Right renal pelvis (tissue), 4 donors: Measurements from ENCODE around the gene ZNF224. TPM values are rescaled to one million over a fixed set of nuclear protein-coding genes. Genes with fewer than 3 reads are reported as not detected.

Experiments
- DNase-seq, 4 donors: peaks; one replicate each; pipeline ENCODE4 v3.0.0-alpha.2; 2013; ENCODE audit warnings: low read depth in 4 of 4, low spot score in 3 of 4, missing footprints in 1 of 4
- polyA plus RNA-seq, 4 donors: library from polyadenylated mRNA; unstranded; fragments of 120-200 nt; gene quantifications; one replicate each; pipeline ENCODE4 v1.2.1, GENCODE V29; 2013; ENCODE audit not compliant: insufficient read length in 4 of 4

ZNF224 gene
- 10 to 100 TPM; 23.4 to 37.9 (median 27.1) TPM for polyA plus RNA-seq

DNA sequence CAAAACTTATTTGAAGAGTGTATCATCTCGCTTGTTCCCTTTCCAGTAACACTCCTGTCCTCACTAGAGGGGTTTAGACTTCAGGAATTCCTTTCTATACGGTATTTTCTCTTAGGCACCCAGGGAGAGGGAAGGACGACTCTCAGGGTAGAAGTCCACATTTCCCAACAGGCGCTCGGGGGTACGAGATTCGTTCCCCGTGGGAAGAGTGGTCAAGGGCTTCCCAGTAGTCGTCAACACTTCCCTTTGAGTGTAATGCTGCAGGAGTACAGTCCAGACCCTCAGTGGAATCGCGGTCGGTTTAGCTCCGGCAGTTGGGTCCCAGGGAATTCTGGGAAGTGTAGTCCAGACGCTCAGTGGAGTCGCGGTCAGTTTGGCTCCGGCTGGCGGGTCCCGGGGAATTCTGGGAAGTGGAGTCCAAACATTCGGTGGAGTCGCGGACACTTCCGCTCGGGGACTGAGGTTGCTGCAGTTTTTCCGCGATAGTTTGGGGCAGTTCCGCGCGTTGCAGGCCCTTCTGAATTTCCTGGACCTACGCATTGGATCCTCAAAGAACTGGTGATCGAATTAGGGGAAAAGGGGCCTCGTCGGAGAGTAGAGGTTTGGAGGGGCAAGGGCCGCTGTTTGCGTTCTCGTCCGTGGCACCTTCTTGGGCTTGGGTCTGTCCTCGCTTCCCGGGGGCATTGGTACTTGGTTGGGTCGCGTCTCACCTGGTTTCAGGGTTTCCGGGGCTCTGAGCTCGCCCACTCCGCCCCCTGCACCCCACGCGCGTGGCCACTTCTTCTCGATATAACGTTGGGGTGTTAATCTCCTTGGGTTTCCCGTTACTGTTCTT is at the start of gene ZNF224:
ZNF224 (plus strand) TSS at position 431 of the 835 bp plus-strand sequence. CDS start 3,513 bp downstream, outside the sequence.
- peak; percentile 88 to 94 (median 90) for DNase-seq

- peak in 1 of 4 donors; percentile 23 for DNase-seq
These were observed 43.2 kb upstream of the ZNF224 start for GRCh38 chr19:44050740-44051649.

DNA sequence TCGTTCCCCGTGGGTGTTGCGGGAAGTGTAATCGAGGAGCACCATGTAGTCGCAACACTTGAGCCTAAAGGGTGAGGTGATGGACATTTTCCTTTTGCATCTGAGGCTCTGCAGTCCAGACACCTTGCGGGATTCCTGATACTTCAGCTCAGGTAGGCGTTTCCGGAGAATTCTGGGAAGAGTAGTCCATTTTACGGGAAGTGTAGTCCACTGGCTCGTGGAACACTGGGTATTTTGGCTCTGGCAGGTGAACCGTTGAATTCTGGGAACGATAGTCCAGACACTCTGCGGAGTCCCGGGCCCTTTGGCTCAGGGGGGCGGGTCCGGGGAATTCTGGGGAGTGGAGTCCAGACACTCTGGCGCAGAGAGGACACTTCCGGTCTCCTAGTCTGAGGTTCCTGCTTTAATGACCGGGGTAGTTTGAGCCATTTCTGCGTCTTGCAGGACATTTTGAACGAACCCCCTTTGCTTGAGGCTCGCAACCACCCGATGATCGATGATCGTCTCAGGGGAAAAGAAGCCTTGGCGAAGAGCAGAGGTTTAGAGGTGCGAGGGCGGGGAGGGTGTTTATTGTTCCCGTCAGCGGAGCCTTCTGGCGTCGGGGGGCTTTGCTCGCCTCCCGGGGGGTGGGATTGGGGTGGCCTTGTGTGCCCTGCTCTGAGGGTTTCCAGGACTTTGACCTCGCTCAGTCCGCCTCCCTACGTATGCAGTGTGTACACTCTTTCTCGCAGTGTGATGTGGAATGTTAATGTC is 42.3 kb upstream of the ZNF224 start, which contains the start of gene ZNF223:
ZNF223 (plus strand) TSS at position 387 of the 753 bp plus-strand sequence. CDS start 3,141 bp downstream, outside the sequence.
- DNase-seq: peak; percentile 79 to 95 (median 93)

- DNase-seq: no peak
These were observed 38.3 kb upstream of the ZNF224 start for GRCh38 chr19:44055870-44056269.

DNA sequence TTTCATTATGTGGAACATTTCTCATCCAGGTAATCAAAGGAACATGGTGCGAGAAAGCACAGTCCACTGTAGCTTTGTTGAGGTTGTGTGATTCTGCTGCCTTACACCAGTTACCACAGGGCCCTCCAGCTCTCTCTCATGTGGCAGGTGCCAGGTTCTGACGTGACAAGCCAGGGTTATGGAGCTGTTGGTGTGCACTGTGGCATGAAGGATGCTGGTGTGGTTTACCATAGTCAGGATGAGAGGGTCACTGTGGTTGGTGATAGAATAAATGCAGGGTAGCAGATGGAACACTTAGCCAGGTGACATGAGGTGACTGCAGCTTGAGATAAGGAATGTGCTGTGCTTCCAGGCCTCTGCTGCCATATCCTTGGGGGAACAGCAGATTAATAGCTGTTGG is 34.9 kb upstream of the ZNF224 start:
- no peak for DNase-seq

- no peak for DNase-seq
These were observed 33.1 kb upstream of the ZNF224 start for GRCh38 chr19:44061038-44061437.

DNA sequence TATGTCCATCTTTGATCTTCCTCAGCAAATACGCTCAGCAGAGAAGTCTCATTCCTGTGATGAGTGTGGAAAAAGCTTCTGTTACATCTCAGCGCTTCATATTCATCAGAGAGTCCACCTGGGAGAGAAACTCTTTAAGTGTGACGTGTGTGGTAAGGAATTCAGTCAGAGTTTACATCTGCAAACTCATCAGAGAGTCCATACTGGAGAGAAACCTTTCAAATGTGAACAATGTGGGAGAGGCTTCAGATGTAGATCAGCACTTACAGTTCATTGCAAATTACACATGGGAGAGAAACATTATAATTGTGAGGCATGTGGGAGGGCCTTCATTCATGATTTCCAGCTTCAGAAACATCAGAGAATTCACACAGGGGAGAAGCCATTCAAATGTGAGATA is 27.9 kb upstream of the ZNF224 start:
- no peak for DNase-seq

DNA sequence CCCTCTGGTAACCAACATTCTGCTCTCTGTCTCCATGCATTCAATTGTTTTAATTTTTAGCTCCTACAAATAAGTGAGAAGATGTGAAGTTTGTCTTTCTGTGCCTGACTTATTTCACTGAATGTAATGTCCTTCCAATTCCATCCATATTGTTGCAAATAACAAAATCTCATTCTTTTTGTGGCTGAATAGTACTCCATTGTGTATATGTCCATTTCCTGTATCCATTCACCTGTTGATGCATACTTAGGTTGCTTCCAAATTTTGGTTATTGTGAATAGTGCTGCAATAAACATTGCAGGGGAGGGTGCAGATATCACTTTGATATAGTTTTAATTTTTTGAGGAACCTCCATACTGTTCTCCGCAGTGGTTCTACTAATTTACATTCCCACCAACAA is 24.7 kb upstream of the ZNF224 start:
- no peak for DNase-seq

DNA sequence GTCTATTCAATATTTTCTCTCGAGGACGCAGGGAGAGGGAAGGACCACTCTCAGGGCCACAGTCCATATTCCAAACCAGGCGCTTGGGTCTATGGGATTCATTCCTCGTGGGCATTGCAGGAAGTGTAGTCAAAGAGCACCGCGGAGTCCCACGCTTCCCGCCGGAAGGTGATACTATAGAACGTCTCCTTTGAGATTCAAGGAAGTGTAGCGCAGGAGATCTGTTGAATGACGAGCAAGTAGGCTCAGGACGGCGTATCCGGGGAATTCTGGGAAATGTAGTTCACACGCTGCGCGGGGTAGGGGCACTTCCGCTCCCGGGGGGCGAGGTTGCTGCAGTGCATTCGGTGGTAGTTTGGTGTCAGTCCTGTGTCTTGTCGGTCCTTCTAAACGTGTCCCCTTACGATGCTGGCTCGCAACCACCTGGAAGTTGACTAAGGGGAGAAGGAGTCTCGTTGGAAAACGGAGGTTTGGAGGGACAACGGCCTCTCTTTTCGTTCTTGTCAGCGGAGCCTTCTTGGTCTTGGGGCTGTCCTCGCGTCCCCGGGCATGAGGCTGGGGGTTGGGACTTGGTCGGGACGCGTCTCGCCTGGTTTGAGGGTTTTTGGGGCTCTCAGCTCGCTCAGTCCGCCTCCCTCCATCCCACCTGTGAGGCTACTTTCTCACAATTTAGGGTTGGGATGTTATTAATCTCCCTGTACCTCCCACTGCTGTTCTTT is 22.2 kb upstream of the ZNF224 start, which contains the start of gene ZNF284:
ZNF284 (plus strand) TSS at position 336 of the 719 bp plus-strand sequence. CDS start 4,231 bp downstream, outside the sequence.
- peak; percentile 84 to 90 (median 87) for DNase-seq

- DNase-seq: no peak
These were observed 21.4 kb upstream of the ZNF224 start for GRCh38 chr19:44072543-44073401.

GRCh38 chr19:44076325-44076724 is 17.8 kb upstream of the ZNF224 start:
- DNase-seq: no peak

GRCh38 chr19:44092108-44092507 is 2.1 kb upstream of the ZNF224 start:
- no peak for DNase-seq

DNA sequence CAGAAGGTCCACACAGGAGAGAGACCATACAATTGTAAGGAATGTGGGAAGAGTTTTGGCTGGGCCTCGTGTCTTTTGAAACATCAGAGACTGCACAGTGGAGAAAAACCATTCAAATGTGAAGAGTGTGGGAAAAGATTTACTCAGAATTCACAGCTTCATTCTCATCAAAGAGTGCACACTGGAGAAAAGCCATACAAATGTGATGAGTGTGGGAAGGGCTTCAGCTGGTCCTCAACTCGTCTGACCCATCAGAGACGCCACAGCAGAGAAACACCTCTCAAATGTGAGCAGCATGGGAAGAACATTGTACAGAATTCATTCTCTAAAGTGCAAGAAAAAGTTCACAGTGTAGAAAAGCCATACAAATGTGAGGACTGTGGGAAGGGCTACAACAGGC is 13.6 kb downstream of the ZNF224 start:
- DNase-seq: no peak

DNA sequence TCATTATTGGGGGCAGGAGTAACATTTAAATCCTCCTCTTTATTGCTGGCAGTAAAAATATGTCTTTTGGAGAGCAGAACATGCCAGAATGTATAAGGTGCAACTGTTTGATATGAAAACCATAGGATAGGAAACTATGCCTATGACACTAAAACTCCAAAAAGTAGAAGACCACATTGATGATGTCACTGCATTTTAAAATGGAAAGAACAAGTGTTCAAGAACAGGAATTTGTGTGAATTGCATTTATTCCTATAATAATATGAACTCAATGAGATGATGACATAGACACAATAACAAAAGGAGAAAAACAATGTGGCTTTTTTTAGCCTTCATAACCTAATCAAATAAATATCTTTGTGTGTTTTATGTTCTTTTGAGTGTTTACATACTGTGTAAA is 15.3 kb downstream of the ZNF224 start:
- DNase-seq: no peak

DNA sequence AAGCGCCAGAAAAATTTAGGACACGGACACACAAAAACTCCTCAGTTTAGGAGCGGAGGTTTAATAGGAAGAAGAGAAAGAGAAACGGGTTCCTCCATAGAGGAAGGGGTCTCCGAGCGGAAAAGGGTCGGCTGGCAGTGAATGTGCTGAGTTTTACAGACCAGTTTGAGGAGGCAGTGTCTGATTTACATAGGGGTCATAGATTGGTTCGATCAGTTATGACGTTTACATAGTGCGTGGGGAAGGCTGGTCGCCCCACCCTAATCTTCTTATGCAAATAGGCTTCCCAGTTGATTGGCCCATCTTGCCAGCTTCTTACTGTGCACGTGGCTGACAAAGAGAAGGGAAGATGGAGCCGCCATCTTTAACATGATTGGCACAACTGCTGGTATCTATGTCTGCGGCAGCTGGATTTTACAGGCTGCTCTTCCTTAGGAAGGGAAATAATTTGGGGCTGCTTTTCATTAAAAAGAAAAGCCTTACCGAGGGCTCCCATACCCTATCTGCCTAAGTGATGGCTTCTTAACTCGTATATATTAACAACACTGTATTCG is 17.8 kb downstream of the ZNF224 start:
- DNase-seq: no peak

DNA sequence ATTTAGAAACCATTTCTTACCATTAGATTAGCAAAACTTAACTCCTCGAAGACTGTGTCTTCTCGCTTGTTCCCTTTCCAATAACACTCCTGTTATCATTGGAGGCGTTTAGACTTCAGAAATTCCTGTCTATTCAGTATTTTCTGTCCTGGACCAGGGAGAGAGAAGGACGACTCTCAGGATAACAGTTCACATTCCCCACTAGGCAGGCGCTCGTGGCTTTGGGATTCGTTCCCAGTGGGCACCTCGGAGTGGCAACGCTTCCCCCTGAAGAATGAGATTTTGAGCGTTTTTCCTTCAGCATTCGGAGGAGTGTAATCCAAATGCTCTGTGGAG is 18.6 kb downstream of the ZNF224 start:
- no peak for DNase-seq

DNA sequence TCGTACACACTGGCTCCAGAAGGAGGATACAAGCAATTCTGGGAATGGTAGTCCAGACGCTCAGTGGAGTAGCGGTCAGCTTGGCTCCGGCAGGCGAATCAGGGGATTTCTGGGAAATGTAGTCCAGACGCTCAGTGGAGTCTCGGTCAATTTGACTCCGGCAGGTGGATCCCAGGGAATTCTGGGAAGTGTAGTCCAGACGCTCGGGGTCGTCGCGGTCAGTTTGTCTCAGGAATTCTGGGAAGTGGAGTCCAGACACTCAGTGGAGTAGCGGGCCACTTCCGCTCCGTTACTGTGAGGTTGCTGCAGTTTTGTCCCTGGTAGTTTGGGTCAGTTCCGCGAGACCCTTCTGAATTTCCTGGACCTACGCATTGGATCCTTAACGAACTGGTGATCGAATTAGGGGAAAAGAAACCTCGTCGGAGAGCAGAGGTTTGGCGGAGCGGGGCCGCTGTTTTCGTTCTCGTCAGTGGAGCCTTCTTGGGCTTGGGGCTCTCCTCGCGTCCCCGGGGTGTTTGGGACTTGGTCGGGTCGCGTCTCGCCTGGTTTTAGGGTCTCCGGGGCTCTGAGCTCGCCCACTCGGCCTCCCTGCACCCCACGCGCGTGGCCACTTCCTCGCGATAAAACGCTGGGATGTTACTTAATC is 19.1 kb downstream of the ZNF224 start, which contains the start of gene ZNF225:
ZNF225 (plus strand) TSS at position 262 of the 646 bp plus-strand sequence. CDS start 2,429 bp downstream, outside the sequence.
- peak; percentile 97 to 99 (median 99) for DNase-seq
